Measurements from ENCODE around the gene FRMD4A.
A peak's percentile ranks its signal among the peaks of the same experiment; 100 is the strongest.

GRCh38 chr10:14302035-14302434 lies 28.7 kb downstream of the FRMD4A start:
- peak in 2 of 5 experiments; percentile 7 to 18 for TF ChIP-seq CTCF (IDR thresholded peaks at IDR 0.05)
- no peak for TF ChIP-seq EP300 (IDR thresholded peaks at IDR 0.05; ENCODE audit: low read depth)
- no peak for TF ChIP-seq POLR2AphosphoS5 (IDR thresholded peaks at IDR 0.05)
- TF ChIP-seq POLR2A (IDR thresholded peaks at IDR 0.05): no peak
